HUES48 (cell line): ENCODE data around the gene TARBP2.
"Not testable (repeated sequence)": the region's sequence is repeated elsewhere in the genome, so short reads cannot be mapped to it uniquely, and the experiment has no call there.

Experiments used
- H3K27ac ChIP-seq: one replicate; pipeline ENCODE4 v1.7.0; 2013; ENCODE audit warnings: low read depth, low read length, inconsistent platforms
- H3K27me3 ChIP-seq: 2 replicates; pipeline ENCODE4 v1.6.1; 2013; ENCODE audit warnings: mild to moderate bottlenecking, low read length; ENCODE audit not compliant: control insufficient read depth, insufficient read depth
- H3K36me3 ChIP-seq: 2 replicates; pipeline ENCODE4 v1.6.1; 2013; ENCODE audit warnings: low read length; ENCODE audit not compliant: control insufficient read depth, insufficient read depth
- H3K4me1 ChIP-seq: 2 replicates; pipeline ENCODE4 v1.6.1; 2013; ENCODE audit warnings: mild to moderate bottlenecking, low read length; ENCODE audit not compliant: control insufficient read depth, insufficient read depth
- H3K4me3 ChIP-seq: 2 replicates; pipeline ENCODE4 v1.5.1; 2013; ENCODE audit warnings: mild to moderate bottlenecking, low read depth, low read length
- H3K9ac ChIP-seq: 2 replicates; pipeline ENCODE4 v1.6.1; 2013; ENCODE audit warnings: mild to moderate bottlenecking, low read depth, low read length, moderate library complexity
- H3K9me3 ChIP-seq: 2 replicates; pipeline ENCODE4 v1.6.1; 2013; ENCODE audit warnings: low read length; ENCODE audit not compliant: control insufficient read depth, insufficient read depth

The TARBP2 gene

DNA sequence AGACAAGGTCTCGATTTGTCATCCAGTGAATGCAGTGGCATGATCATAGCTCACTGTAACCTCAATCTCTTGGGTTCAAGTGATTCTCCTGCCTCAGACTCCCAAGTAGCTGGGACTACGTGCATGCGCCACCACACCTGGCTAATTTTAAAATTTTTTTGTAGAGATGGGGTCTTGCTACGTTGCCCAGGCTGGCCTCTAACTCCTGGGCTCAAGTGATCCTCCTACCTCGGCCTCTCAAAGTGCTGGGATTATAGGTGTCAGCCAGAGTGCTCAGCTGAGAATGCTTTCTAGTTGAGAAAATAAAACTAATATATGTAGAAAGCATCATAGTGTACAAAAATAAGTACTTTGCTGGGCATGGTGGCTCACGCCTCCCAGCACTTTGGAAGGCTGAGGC, 47.3 kb downstream of the TARBP2 start:
- H3K9ac ChIP-seq, result not testable (repeated sequence)
- peaks cover 20% of the 10 kb centered on the region for H3K36me3 ChIP-seq

DNA sequence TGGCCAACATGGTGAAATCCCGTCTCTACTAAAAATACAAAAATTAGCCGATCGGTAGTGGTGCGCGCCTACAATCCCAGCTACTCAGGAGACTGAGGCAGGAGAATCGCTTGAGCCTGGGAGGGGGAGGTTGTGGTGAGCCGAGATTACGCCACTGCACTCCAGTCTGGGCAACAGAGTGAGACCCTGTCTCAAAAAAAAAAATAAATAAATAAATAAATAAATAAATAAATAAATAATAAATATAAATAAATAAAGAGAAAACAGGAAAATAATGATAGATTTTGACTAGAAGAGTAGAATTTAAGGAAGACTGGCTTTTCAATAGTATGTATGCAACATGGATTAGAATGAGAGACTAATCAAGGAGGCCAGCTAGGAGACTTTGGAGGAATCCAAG, 49.0 kb downstream of the TARBP2 start:
- peaks cover 20% of the 10 kb centered on the region for H3K36me3 ChIP-seq
- H3K27ac ChIP-seq, H3K27me3 ChIP-seq, H3K4me3 ChIP-seq, H3K9ac ChIP-seq, H3K4me1 ChIP-seq, H3K9me3 ChIP-seq: not testable (repeated sequence)

More for the DNA sequence above, 47.3 kb downstream of the TARBP2 start:
- H3K4me1 ChIP-seq, H3K9me3 ChIP-seq, H3K4me3 ChIP-seq, H3K27ac ChIP-seq, H3K27me3 ChIP-seq: not testable (repeated sequence)

DNA sequence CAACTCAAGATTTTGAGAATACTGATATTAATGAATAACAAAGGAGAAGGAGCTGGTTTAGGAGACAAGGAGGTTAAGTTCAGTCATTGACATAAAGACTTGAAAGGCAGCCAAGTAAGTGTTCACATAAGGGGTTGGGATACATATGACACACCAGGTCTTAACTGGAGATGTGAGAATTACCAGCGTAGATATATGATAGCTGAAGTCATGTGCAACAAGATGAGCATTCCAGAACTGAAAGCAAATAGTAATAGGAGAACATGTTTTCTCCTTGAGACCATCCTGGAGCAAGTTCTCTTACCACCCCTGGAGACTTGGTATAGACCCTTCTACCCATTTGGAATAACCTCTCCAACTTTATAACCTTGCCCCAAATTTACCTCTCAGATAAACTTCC, 49.5 kb downstream of the TARBP2 start:
- Histone ChIP-seq H3K27me3 (no peaks in the 10 kb centered on the region), H3K27ac (no peak overlapping the region), H3K4me3 (no peak overlapping the region), H3K4me1 (no peaks in the 10 kb centered on the region), H3K36me3 (peaks cover 20% of the 10 kb centered on the region), H3K9me3 (no peaks in the 10 kb centered on the region), H3K9ac (no peak overlapping the region)

DNA sequence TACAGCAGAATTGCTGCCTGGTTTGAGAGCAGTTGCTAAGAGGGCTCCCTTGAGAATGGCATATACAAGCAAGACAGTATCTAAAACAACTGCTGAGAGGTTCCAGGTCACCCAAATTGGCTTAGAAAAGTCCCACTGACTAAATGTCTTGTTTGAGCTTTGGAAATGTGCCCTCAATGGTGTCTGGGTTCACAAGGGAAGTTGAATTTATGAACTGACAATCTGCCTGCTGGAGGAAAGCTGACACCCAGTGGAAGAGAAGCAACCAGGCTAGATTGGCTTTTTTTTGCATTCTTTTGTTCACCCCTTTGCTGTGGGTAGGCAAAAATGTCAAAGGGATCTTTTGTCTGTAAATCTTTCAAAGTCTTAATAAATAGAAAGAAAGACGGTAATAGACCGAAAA, 50.8 kb downstream of the TARBP2 start:
- H3K27ac ChIP-seq, result no peak overlapping the region
- no peak overlapping the region for H3K4me3 ChIP-seq
- peaks cover 20% of the 10 kb centered on the region for H3K36me3 ChIP-seq
- H3K9ac ChIP-seq, result no peak overlapping the region
- H3K4me1 ChIP-seq, result no peaks in the 10 kb centered on the region
- H3K27me3 ChIP-seq, result no peaks in the 10 kb centered on the region
- no peaks in the 10 kb centered on the region for H3K9me3 ChIP-seq

DNA sequence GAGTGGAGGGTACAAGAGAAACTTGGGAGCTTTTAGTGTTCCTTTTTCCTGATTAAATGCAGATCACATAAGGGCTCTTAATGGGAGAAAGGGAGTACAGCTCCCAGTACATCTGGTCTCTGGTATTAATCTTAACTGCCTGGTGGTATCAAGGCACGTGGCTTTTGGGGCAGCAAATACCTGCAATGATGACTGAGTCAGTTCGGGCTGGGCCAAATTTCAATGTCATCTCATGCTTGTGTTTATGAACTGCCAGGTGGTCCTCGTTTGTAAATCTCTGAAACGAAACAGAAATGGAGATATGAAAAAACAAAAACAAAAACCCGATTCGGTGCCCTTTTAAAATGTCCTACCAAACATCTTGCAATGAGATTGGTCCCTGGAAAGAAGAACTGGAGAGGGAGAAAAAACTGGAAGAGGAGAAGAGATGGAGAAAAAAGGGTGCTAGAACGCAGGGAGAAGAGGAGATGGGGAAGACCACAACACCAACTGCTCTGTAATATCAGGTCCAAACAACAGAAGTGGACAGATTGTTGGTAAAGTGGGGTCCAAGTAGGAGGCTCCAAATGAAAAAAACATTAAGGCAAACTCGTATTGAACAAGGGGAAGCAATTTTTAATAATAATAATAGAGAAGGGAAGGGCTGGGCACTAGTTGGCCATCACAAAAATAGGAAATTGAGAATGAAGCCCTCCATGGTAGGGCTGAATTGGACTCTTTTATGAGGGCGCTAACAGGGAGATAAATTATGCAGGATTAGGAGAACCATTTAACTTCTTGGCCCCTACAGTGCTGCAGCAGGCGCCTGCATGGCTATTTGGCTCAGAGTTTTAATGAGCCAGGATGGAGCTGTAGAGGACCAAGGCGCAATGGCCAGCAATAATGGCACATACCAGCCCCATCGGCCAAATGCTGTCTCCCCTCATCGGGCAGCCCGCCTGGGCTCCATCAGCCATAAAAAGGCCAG, 51.6 kb downstream of the TARBP2 start:
- peaks cover 19% of the 10 kb centered on the region for H3K36me3 ChIP-seq
- H3K9ac ChIP-seq, result no peak overlapping the region
- H3K9me3 ChIP-seq, result no peaks in the 10 kb centered on the region
- no peaks in the 10 kb centered on the region for H3K27me3 ChIP-seq
- no peak overlapping the region for H3K4me3 ChIP-seq
- no peaks in the 10 kb centered on the region for H3K4me1 ChIP-seq
- no peak overlapping the region for H3K27ac ChIP-seq
